H1 (cell line): Measurements from ENCODE around the gene SUOX.

Experiments used
- BCL11A ChIP-seq, 2 experiments: IDR thresholded peaks; one replicate each; pipeline ENCODE4 v1.6.1; 2011; ENCODE audit warnings: low read depth in 2 of 2, low read length in 2 of 2, mild to moderate bottlenecking in 2 of 2
- MAFK ChIP-seq: IDR thresholded peaks from 2 replicates; pipeline ENCODE4 v1.6.1; 2012; ENCODE audit warnings: low read depth, mild to moderate bottlenecking, improper control_type of control experiment, low read length
- POLR2A ChIP-seq, 2 experiments: IDR thresholded peaks; 1 replicate in 1 of 2; 2 replicates in 1 of 2; pipeline ENCODE4 v1.6.1; 2011; ENCODE audit warnings: low read depth in 2 of 2, low read length in 2 of 2, mild to moderate bottlenecking in 2 of 2; ENCODE audit errors: control extremely low read depth in 1 of 2
- POLR2AphosphoS5 ChIP-seq: IDR thresholded peaks from 2 replicates; pipeline ENCODE4 v1.6.1; 2011; ENCODE audit warnings: low read depth, low read length
- TAF1 ChIP-seq: IDR thresholded peaks from 2 replicates; pipeline ENCODE4 v1.6.1; 2011; ENCODE audit warnings: mild to moderate bottlenecking, low read depth, low read length
- YY1 ChIP-seq: IDR thresholded peaks from 2 replicates; pipeline ENCODE4 v1.6.1; 2011; ENCODE audit warnings: low read depth, mild to moderate bottlenecking, low read length
- TF ChIP-seq, protein P1 (sequence below): IDR thresholded peaks from 2 replicates; pipeline ENCODE4 v1.6.1; 2012; ENCODE audit warnings: inconsistent platforms
- TF ChIP-seq, protein P2 (sequence below), 3 experiments: IDR thresholded peaks; 1 replicate in 2 of 3; 2 replicates in 1 of 3; pipeline versions ENCODE4 v1.5.1 to v1.6.1; 2011; ENCODE audit warnings: low read length in 3 of 3, mild to moderate bottlenecking in 3 of 3, inconsistent platforms in 2 of 3, low read depth in 1 of 3, moderate library complexity in 1 of 3; ENCODE audit not compliant: insufficient read depth in 1 of 3; ENCODE audit errors: control extremely low read depth in 1 of 3

DNA sequence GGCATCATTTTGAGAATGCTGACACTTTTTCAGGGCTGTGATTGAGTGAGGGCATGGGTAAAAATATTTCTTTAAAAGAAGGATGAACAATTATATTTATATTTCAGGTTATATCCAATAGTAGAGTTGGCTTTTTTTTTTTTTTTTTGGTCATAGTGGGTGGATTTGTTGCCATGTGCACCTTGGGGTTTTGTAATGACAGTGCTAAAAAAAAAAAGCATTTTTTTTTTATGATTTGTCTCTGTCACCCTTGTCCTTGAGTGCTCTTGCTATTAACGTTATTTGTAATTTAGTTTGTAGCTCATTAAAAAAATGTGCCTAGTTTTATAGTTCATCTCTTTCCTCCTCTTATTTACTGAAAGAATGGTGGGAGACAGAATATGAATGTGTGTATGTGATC, 24.6 kb upstream of the SUOX start:
- TF ChIP-seq, protein P1, sequence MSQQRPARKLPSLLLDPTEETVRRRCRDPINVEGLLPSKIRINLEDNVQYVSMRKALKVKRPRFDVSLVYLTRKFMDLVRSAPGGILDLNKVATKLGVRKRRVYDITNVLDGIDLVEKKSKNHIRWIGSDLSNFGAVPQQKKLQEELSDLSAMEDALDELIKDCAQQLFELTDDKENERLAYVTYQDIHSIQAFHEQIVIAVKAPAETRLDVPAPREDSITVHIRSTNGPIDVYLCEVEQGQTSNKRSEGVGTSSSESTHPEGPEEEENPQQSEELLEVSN = no peak
- TF ChIP-seq YY1 (no peak), POLR2A (IDR thresholded peaks at IDR 0.05; ENCODE audit: control extremely low read depth in 1 of 2, low read depth in 2 of 2, low read length in 2 of 2) (no peak), TAF1 (no peak), MAFK (no peak), BCL11A (IDR thresholded peaks at IDR 0.05; ENCODE audit: low read depth in 2 of 2, low read length in 2 of 2) (no peak), POLR2AphosphoS5 (no peak)
- TF ChIP-seq, protein P2, sequence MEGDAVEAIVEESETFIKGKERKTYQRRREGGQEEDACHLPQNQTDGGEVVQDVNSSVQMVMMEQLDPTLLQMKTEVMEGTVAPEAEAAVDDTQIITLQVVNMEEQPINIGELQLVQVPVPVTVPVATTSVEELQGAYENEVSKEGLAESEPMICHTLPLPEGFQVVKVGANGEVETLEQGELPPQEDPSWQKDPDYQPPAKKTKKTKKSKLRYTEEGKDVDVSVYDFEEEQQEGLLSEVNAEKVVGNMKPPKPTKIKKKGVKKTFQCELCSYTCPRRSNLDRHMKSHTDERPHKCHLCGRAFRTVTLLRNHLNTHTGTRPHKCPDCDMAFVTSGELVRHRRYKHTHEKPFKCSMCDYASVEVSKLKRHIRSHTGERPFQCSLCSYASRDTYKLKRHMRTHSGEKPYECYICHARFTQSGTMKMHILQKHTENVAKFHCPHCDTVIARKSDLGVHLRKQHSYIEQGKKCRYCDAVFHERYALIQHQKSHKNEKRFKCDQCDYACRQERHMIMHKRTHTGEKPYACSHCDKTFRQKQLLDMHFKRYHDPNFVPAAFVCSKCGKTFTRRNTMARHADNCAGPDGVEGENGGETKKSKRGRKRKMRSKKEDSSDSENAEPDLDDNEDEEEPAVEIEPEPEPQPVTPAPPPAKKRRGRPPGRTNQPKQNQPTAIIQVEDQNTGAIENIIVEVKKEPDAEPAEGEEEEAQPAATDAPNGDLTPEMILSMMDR (IDR thresholded peaks at IDR 0.05; ENCODE audit: control extremely low read depth in 1 of 3, insufficient read depth in 1 of 3, low read depth in 1 of 3, low read length in 3 of 3) = no peak
